ENCODE data around the gene UBP1. TPM values are rescaled to one million over a fixed set of nuclear protein-coding genes. Genes with fewer than 3 reads are reported as not detected.

The UBP1 gene
- total RNA-seq, 1 experiment from 2014 or later, result 69.5 TPM

- H3K27me3 ChIP-seq (ENCODE audit: insufficient read depth, low read length), result no peaks in the 10 kb centered on the region
- peaks cover 19 to 20% of the 10 kb centered on the region in 2 experiments for H3K4me1 ChIP-seq (ENCODE audit: control insufficient read depth in 1 of 2, insufficient read depth in 2 of 2, low read length in 2 of 2)
- no peaks in the 10 kb centered on the region for H3K9me2 ChIP-seq (ENCODE audit: insufficient read depth)
- peak overlapping the region; percentile 55 for H3K4me2 ChIP-seq (ENCODE audit: low read length)
- no peak overlapping the region for H2AFZ ChIP-seq (ENCODE audit: low read depth, low read length, poor library complexity, severe bottlenecking)
- no peak for TF ChIP-seq ELF1 (IDR thresholded peaks at IDR 0.05; ENCODE audit: borderline replicate concordance, low read depth)
- TF ChIP-seq SP1 (IDR thresholded peaks at IDR 0.05; ENCODE audit: low read depth), result peak; percentile 26; the same call in 1 of the 2 replicates
- peak; percentile 60; the same call in 1 of the 2 replicates for TF ChIP-seq FOSL1 (IDR thresholded peaks at IDR 0.05; ENCODE audit: low read depth)
- TF ChIP-seq EZH2phosphoT487 (IDR thresholded peaks at IDR 0.05; ENCODE audit: borderline replicate concordance), result no peak
- peak; percentile 43; the same call in 1 of the 2 replicates for TF ChIP-seq JUND (IDR thresholded peaks at IDR 0.05)
- ChIA-PET RAD21 (ENCODE audit: low non-redundant PET in 1 of 2, low total read pairs in 2 of 2, uncharacterized antibody in 2 of 2, unreplicated experiment in 2 of 2) (no interaction called here), CTCF (no interaction called here), POLR2A (no interaction called here)
- H3K9me3 ChIP-seq (ENCODE audit: control insufficient read depth in 1 of 2, insufficient read depth in 1 of 2, low read depth in 1 of 2, low read length in 2 of 2), result no peaks in the 10 kb centered on the region
- ATAC-seq (peak; percentile 95), DNase-seq (ENCODE audit: low read depth, low spot score) (peak; percentile 53)
- H3K36me3 ChIP-seq (ENCODE audit: control insufficient read depth in 1 of 2, insufficient read depth in 2 of 2, low read length in 2 of 2), result peaks cover 41 to 52% of the 10 kb centered on the region in 2 experiments; a peak in 3 of 4 replicates
- intact Hi-C loops (cut with micrococcal nuclease), result loop anchor here (10.0 kb wide), 1 partner anchor 382 kb away; no protein-coding TSS in a partner anchor
- H3K9ac ChIP-seq (ENCODE audit: low read length), result no peak overlapping the region
- no peaks in the 10 kb centered on the region; the same call in 1 of the 2 replicates for H3K79me2 ChIP-seq (ENCODE audit: insufficient read depth, low read length)
- H4K20me1 ChIP-seq (ENCODE audit: insufficient read depth), result peaks cover 19% of the 10 kb centered on the region
- H3K4me3 ChIP-seq (replicated peaks in 1 of 2; ENCODE audit: low read depth in 1 of 2, low read length in 2 of 2), result no peak overlapping the region
- H3K27ac ChIP-seq (ENCODE audit: low read depth, low read length), result peak overlapping the region; percentile 40
- BruUV-seq (replicated peaks), result no TSS peak
Observed at GRCh38 chr3:33392703-33393125, 47.5 kb downstream of the UBP1 start.

- DNase-seq (ENCODE audit: low read depth, low spot score) (no peak), ATAC-seq (no peak)
- CTCF ChIA-PET, result no interaction called here
- peaks cover 19% of the 10 kb centered on the region for H4K20me1 ChIP-seq (ENCODE audit: insufficient read depth)
- no peaks in the 10 kb centered on the region for H3K27me3 ChIP-seq (ENCODE audit: insufficient read depth, low read length)
- no peak overlapping the region for H3K9ac ChIP-seq (ENCODE audit: low read length)
- BruUV-seq (replicated peaks), result no TSS peak
- H3K36me3 ChIP-seq (ENCODE audit: control insufficient read depth in 1 of 2, insufficient read depth in 2 of 2, low read length in 2 of 2), result peaks cover 38 to 48% of the 10 kb centered on the region in 2 experiments; a peak in 3 of 4 replicates
- no peak overlapping the region for H2AFZ ChIP-seq (ENCODE audit: low read depth, low read length, poor library complexity, severe bottlenecking)
- intact Hi-C loops (cut with micrococcal nuclease), result loop anchor here (10.0 kb wide), 1 partner anchor 383 kb away; no protein-coding TSS in a partner anchor
- no peaks in the 10 kb centered on the region for H3K9me2 ChIP-seq (ENCODE audit: insufficient read depth)
- RAD21 ChIA-PET (ENCODE audit: low non-redundant PET in 1 of 2, low total read pairs in 2 of 2, uncharacterized antibody in 2 of 2, unreplicated experiment in 2 of 2), result no interaction called here
- H3K79me2 ChIP-seq (ENCODE audit: insufficient read depth, low read length), result no peaks in the 10 kb centered on the region; the same call in 1 of the 2 replicates
- H3K27ac ChIP-seq (ENCODE audit: low read depth, low read length), result peak overlapping the region; percentile 40; the same call in 1 of the 2 replicates
- H3K4me2 ChIP-seq (ENCODE audit: low read length), result peak overlapping the region; percentile 55; the same call in 1 of the 2 replicates
- H3K4me1 ChIP-seq (ENCODE audit: control insufficient read depth in 1 of 2, insufficient read depth in 2 of 2, low read length in 2 of 2), result peaks cover 19 to 20% of the 10 kb centered on the region in 2 experiments
- no peak for TF ChIP-seq ELF1 (IDR thresholded peaks at IDR 0.05; ENCODE audit: borderline replicate concordance, low read depth)
- no peak for TF ChIP-seq TCF7L2 (IDR thresholded peaks at IDR 0.05; ENCODE audit: borderline replicate concordance, extremely low read depth, insufficient read depth, insufficient read length)
- no peak for TF ChIP-seq SIN3A (IDR thresholded peaks at IDR 0.05; ENCODE audit: low read depth)
- no peak for TF ChIP-seq POLR2AphosphoS5 (IDR thresholded peaks at IDR 0.05; ENCODE audit: low read depth, low read length)
- no peak for TF ChIP-seq EZH2 (IDR thresholded peaks at IDR 0.05)
- no peak for TF ChIP-seq FOSL1 (IDR thresholded peaks at IDR 0.05; ENCODE audit: low read depth)
- TF ChIP-seq YY1 (IDR thresholded peaks at IDR 0.05; ENCODE audit: extremely low read depth, insufficient replicate concordance, low read depth, low read length), result no peak
- no peak for TF ChIP-seq JUND (IDR thresholded peaks at IDR 0.05)
- TF ChIP-seq ZBTB33 (IDR thresholded peaks at IDR 0.05; ENCODE audit: extremely low read depth, insufficient replicate concordance, low read length), result no peak
- TF ChIP-seq SP1 (IDR thresholded peaks at IDR 0.05; ENCODE audit: low read depth), result no peak
- no peak for TF ChIP-seq CEBPB (IDR thresholded peaks at IDR 0.05; ENCODE audit: low read depth)
- TF ChIP-seq REST (IDR thresholded peaks at IDR 0.05; ENCODE audit: low read depth), result no peak
- no peak for TF ChIP-seq ZFX (IDR thresholded peaks at IDR 0.05)
- H3K9me3 ChIP-seq (ENCODE audit: control insufficient read depth in 1 of 2, insufficient read depth in 1 of 2, low read depth in 1 of 2, low read length in 2 of 2), result no peaks in the 10 kb centered on the region
- POLR2A ChIA-PET, result no interaction called here
- no peak overlapping the region for H3K4me3 ChIP-seq (replicated peaks in 1 of 2; ENCODE audit: low read depth in 1 of 2, low read length in 2 of 2)
Observed at GRCh38 chr3:33392144-33392543, 48.1 kb downstream of the UBP1 start.
